HG02571 (cell line): ENCODE results near the gene KAT6B.
A peak's percentile ranks its signal among the peaks of the same experiment; 100 is the strongest.

Experiments
- ATAC-seq: cut with Tn5 transposase; IDR thresholded peaks from one replicate; pipeline ENCODE4 v1.9.1; 2021; ENCODE audit warnings: mild to moderate bottlenecking, moderate library complexity; ENCODE audit not compliant: unreplicated experiment

The KAT6B gene

GRCh38 chr10:75008952-75009351, 182.6 kb downstream of the KAT6B start:
- no peak for ATAC-seq

GRCh38 chr10:75009426-75009825, 183.0 kb downstream of the KAT6B start:
- ATAC-seq, result no peak

- no peak for ATAC-seq
Measured at GRCh38 chr10:75010373-75010772, 184.0 kb downstream of the KAT6B start.

GRCh38 chr10:75011221-75011620, 184.8 kb downstream of the KAT6B start:
- ATAC-seq, result no peak

GRCh38 chr10:75012471-75012870, 186.1 kb downstream of the KAT6B start:
- ATAC-seq, result peak; percentile 54

GRCh38 chr10:75013007-75013406, 186.6 kb downstream of the KAT6B start:
- no peak for ATAC-seq

GRCh38 chr10:75013522-75013921, 187.1 kb downstream of the KAT6B start:
- no peak for ATAC-seq

- no peak for ATAC-seq
Measured at GRCh38 chr10:75014516-75015230, 188.3 kb downstream of the KAT6B start.

GRCh38 chr10:75015442-75015841, 189.0 kb downstream of the KAT6B start:
- no peak for ATAC-seq

GRCh38 chr10:75016325-75016724, 189.9 kb downstream of the KAT6B start:
- ATAC-seq, result no peak

- ATAC-seq, result no peak
Measured at GRCh38 chr10:75018251-75018650, 191.9 kb downstream of the KAT6B start.

- no peak for ATAC-seq
Measured at GRCh38 chr10:75018686-75019307, 192.4 kb downstream of the KAT6B start.

GRCh38 chr10:75019370-75019769, 193.0 kb downstream of the KAT6B start:
- no peak for ATAC-seq

GRCh38 chr10:75020168-75020567, 193.8 kb downstream of the KAT6B start:
- ATAC-seq, result no peak

- ATAC-seq, result no peak
Measured at GRCh38 chr10:75021379-75022249, 195.2 kb downstream of the KAT6B start.

GRCh38 chr10:75023074-75023473, 196.7 kb downstream of the KAT6B start:
- ATAC-seq, result no peak

- no peak for ATAC-seq
Measured at GRCh38 chr10:75024971-75025523, 198.6 kb downstream of the KAT6B start.

- ATAC-seq, result no peak
Measured at GRCh38 chr10:75028049-75028448, 201.6 kb downstream of the KAT6B start.

- no peak for ATAC-seq
Measured at GRCh38 chr10:75028748-75029147, 202.3 kb downstream of the KAT6B start.

- ATAC-seq, result no peak
Measured at GRCh38 chr10:75029420-75029819, 203.0 kb downstream of the KAT6B start.

GRCh38 chr10:75029857-75030256, 203.5 kb downstream of the KAT6B start:
- no peak for ATAC-seq
